HUES48 (cell line): ENCODE measurements around the gene APOB.

Source experiments
- H3K27ac ChIP-seq: one replicate; pipeline ENCODE4 v1.7.0; 2013; ENCODE audit warnings: low read depth, low read length, inconsistent platforms
- H3K27me3 ChIP-seq: 2 replicates; pipeline ENCODE4 v1.6.1; 2013; ENCODE audit warnings: mild to moderate bottlenecking, low read length; ENCODE audit not compliant: control insufficient read depth, insufficient read depth
- H3K36me3 ChIP-seq: 2 replicates; pipeline ENCODE4 v1.6.1; 2013; ENCODE audit warnings: low read length; ENCODE audit not compliant: control insufficient read depth, insufficient read depth
- H3K4me1 ChIP-seq: 2 replicates; pipeline ENCODE4 v1.6.1; 2013; ENCODE audit warnings: mild to moderate bottlenecking, low read length; ENCODE audit not compliant: control insufficient read depth, insufficient read depth
- H3K4me3 ChIP-seq: 2 replicates; pipeline ENCODE4 v1.5.1; 2013; ENCODE audit warnings: mild to moderate bottlenecking, low read depth, low read length
- H3K9ac ChIP-seq: 2 replicates; pipeline ENCODE4 v1.6.1; 2013; ENCODE audit warnings: mild to moderate bottlenecking, low read depth, low read length, moderate library complexity
- H3K9me3 ChIP-seq: 2 replicates; pipeline ENCODE4 v1.6.1; 2013; ENCODE audit warnings: low read length; ENCODE audit not compliant: control insufficient read depth, insufficient read depth

Gene APOB

GRCh38 chr2:20959252-20959651 lies 84.6 kb downstream of the APOB start:
- H3K27ac ChIP-seq = no peak overlapping the region
- H3K4me1 ChIP-seq = no peaks in the 10 kb centered on the region
- H3K27me3 ChIP-seq = peaks cover 2% of the 10 kb centered on the region; the same call in 1 of the 2 replicates
- no peak overlapping the region for H3K4me3 ChIP-seq
- no peaks in the 10 kb centered on the region for H3K9me3 ChIP-seq
- H3K9ac ChIP-seq = no peak overlapping the region
- no peaks in the 10 kb centered on the region for H3K36me3 ChIP-seq

- Histone ChIP-seq H3K27me3 (peaks cover 2% of the 10 kb centered on the region; the same call in 1 of the 2 replicates), H3K4me3 (no peak overlapping the region), H3K4me1 (no peaks in the 10 kb centered on the region), H3K36me3 (no peaks in the 10 kb centered on the region), H3K9ac (no peak overlapping the region), H3K27ac (no peak overlapping the region), H3K9me3 (no peaks in the 10 kb centered on the region)
These were observed 85.9 kb downstream of the APOB start for GRCh38 chr2:20957788-20958525.

- Histone ChIP-seq H3K27ac (no peak overlapping the region), H3K4me3 (no peak overlapping the region), H3K36me3 (no peaks in the 10 kb centered on the region), H3K4me1 (no peaks in the 10 kb centered on the region), H3K27me3 (no peaks in the 10 kb centered on the region), H3K9me3 (no peaks in the 10 kb centered on the region), H3K9ac (no peak overlapping the region)
These were observed 88.4 kb downstream of the APOB start for GRCh38 chr2:20955277-20956026.

- Histone ChIP-seq H3K9ac (no peak overlapping the region), H3K27ac (no peak overlapping the region), H3K9me3 (no peaks in the 10 kb centered on the region), H3K4me1 (no peaks in the 10 kb centered on the region), H3K36me3 (no peaks in the 10 kb centered on the region), H3K27me3 (no peaks in the 10 kb centered on the region), H3K4me3 (no peak overlapping the region)
These were observed 90.6 kb downstream of the APOB start for GRCh38 chr2:20953146-20953824.
